HG02884 (cell line): ENCODE data around the gene AUTS2.

Source experiments
- ATAC-seq: cut with Tn5 transposase; IDR thresholded peaks from one replicate; pipeline ENCODE4 v1.9.1; 2021; ENCODE audit warnings: mild to moderate bottlenecking, moderate library complexity; ENCODE audit not compliant: unreplicated experiment

Gene AUTS2

DNA sequence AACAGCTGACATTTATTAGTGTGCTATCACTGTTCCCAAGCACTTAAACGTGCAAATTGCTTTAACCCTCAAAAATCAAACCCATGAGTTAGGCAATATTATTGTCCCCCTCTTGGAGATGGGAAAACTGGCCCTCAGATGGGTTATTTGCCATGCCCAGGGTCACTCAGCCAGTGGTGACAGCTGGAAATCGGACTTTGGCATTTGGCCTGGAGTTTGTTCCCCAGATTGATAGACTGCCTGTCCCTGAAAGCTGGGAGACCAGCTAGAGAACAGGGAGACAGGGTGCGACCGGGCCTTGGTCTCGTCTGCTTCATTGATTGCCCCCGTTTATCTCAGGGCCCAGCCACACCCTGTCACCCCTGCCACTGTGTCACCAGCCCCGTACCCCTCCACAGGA is 1167.4 kb downstream of the AUTS2 start:
- no peak for ATAC-seq

GRCh38 chr7:70766109-70766508 is 1167.8 kb downstream of the AUTS2 start:
- ATAC-seq: no peak

- ATAC-seq: no peak
These were observed 1168.4 kb downstream of the AUTS2 start for GRCh38 chr7:70766694-70767093.

DNA sequence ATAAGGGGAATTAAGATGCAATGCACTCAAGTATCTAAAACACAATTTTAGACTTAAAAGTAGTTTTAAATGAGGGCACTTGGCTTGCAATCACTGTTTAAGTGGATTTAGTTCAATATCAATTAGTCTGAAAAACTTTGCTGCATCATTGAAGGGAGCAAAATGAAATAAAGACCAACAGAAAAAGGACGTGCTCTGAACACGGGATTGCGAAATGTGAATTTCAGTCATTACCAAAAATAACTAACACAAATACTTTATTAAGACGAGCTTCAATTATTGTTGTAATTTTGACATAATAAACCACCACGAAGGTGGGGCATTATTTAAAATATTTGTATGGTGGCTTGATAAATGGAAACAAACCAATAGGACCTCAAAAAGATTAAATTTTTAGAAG is 1171.9 kb downstream of the AUTS2 start:
- ATAC-seq: no peak

DNA sequence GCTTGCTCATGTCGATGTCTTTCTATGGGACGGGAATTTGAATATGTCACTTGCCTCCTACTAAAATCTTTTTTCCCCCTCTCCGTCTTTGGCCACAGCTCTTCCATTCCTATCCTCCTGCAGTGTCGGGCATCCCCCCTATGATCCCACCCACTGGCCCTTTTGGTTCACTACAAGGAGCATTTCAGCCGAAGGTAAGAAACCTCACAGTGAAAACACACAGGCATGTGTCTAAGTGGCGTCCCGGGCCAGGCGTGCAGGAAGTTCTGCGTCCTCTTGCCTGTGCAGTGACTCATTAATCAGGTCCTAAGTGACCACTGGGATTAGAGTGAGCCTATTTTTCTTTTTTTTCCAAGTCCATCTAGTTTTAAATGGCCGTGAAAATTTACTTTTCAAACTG is 1173.2 kb downstream of the AUTS2 start:
- no peak for ATAC-seq

DNA sequence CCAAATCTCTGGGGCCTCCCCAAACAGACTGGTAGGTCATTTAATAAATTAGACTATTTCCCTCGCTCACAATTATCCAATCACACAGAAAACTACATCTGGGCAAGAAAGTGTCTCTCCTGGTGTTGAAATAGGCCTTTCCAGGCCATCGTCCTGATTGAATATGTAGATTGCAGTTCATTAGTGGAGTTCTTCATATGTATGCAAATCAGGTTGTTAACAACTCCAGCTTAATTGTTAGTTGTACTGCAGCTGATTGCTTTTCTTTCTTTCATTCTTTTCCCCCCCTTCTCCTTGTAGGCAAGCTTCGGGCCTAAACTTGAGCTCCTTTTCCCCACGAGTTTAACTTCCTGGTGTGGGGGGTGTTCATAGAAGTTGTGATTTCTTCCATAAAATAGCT is 1174.6 kb downstream of the AUTS2 start:
- no peak for ATAC-seq

DNA sequence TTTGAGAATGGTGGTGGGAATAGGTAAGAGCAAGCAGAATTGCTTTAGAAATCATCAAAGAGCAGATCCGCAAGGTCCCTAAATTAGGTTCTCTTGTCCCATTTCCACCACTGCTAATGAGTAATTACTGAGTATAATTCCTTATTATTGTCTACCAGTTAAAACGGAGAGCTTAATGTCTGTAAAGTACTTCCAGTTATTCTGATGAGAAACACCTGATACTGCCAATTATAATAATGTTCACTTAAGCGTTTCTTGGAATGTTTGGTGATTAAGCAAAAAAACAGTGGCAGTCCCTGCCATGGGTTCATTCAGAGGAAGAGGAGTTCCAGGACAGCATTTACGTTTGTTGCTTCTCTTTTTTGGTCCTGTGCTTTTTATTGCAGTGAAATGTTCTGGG is 1175.1 kb downstream of the AUTS2 start:
- no peak for ATAC-seq

DNA sequence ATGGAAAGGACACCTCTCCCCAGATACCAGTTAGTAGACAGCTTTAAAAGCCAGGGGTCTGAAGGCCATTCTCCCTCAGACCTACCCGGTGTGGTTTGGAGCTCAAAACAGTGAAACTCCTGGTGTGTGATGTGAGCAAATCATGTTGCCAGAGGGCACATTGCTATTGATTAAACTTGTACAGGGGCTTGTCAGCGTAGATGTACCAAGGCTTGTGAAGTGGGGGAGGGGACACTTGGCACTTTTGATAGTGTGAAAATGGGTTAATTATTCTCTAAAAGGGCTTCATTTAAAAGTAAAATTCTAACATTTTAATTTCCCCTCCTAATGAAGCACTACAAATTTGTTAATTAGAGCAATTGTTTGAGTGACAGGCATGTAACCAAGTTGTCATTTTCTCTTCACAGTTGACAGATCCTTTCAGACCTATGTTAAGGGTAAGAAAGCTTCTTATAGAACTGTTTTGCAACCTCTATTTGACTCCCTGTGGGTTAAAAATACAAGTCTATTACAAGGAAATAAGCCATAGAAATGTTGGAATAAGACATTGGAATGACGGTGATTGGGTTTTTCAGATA is 1176.8 kb downstream of the AUTS2 start:
- no peak for ATAC-seq

GRCh38 chr7:70775570-70776156 is 1177.4 kb downstream of the AUTS2 start:
- no peak for ATAC-seq

DNA sequence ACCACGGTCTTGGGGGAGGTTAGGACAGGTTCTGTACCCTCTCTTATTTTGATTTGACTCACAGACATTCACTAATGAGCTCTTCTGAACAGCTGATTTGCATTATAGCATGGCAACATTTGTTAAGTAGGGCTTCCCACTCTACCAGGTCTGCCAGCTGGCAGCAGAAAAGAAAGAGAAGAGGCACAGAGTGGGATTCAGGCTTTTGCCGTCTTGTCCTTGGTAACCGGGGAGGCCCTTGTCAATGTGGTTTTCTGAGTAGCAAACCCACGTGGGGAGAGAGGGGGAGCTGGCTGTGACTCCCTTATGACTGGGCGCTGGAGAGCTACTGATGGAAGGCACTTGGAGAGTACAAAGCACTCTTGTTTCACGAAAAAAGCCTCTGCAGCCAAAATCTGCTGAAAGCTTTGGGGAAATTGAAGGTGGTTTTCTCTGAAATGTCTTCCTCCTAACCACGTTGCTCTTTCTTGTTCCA is 1178.4 kb downstream of the AUTS2 start:
- ATAC-seq: no peak

DNA sequence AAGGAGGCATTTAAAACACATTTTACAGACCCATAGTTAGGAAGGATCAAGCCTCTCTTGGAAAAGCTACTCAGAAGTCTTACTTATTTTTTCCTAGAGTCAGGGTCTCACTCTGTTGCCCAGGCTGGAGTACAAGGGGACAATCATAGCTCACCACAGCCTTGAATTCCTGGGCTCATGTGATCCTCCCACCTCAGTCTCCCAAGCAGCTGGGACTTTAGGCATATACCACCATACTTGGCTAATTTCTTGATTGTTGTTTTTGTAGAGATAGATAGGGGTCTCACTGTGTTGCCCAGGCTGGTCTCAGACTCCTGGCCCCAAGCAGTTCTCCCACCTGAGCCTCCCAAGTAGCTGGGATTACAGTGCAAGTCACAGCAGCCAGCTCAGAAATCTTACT is 1179.0 kb downstream of the AUTS2 start:
- no peak for ATAC-seq

DNA sequence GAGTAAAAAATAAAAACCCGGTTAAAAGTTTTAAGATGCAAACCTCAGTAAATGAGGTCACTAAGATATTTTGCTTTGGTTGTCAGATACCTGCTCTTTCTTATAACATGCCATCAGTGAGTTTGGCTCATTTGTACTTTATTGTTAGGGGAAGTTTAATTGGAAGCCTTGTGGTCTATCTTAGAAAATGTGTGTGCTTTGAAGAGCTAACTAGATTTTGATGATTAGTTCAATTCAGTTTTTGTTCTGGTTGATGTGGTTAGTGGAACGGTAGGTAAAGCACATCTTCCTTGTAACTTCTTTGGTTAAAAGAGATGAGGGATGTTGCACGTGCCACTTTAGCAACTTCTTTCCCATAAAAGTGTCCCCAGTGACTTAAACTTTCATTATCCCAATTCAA is 1180.3 kb downstream of the AUTS2 start:
- ATAC-seq: no peak

- ATAC-seq: no peak
These were observed 1181.0 kb downstream of the AUTS2 start for GRCh38 chr7:70779321-70779720.

GRCh38 chr7:70781922-70782311 is 1183.6 kb downstream of the AUTS2 start:
- ATAC-seq: no peak

GRCh38 chr7:70782796-70783195 is 1184.5 kb downstream of the AUTS2 start:
- no peak for ATAC-seq

- no peak for ATAC-seq
These were observed 1187.2 kb downstream of the AUTS2 start for GRCh38 chr7:70785427-70785826.

DNA sequence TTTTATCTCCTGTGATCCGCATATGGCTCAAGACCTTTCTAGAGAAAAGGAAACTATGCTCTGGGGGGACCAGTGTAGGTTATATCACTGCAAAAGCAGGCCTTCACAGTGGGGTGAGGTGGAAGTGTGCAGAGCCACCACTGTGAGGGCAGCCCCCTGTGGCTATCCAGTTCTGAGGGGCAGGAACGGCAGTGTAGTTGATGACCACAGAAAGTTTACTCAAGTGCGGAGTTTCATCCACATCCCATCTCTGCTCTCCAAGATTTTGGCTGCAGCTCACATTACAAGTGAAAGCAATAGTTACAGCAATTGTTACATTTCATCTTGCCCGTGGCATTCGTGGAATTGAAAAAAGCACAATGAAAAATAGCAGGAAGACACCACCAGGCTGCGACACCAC is 1187.8 kb downstream of the AUTS2 start:
- ATAC-seq: no peak

DNA sequence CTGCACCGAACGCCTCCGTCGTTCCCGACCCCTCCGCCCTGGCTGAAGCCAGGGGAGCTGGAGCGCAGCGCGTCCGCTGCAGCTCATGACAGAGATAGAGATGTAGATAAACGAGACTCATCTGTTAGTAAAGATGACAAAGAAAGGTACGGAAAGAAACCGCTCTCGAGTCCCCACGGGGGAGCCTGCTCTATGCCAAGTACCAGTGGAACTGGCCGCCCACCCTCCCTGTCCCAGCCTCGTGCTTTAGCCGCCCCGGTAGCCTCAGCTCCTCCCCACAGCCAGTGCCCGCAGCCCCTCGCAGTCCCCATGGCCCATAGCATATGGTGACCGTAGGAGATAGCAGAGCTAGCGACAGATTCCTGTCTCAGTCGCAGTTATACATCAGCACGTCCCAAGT is 1189.0 kb downstream of the AUTS2 start:
- no peak for ATAC-seq

GRCh38 chr7:70787771-70788170 is 1189.5 kb downstream of the AUTS2 start:
- no peak for ATAC-seq

DNA sequence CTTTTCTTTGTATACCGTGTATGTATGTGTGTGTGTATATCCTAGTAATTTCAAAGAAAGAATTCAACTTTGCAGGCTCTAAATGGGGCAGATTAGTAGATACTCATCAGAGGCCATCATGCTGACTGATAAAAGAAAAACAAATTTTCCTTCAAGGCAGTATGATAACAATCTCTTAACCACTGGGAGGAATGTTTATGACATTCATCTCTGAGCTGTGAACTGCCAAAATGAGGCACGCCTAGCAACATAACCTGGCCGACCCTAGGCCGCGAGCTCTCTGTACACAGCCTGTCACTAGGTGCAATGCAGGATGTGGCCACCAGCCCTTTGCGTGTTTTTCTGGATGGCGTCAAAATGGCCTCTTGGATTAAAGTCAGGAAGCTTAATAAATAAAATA is 1190.0 kb downstream of the AUTS2 start:
- no peak for ATAC-seq

DNA sequence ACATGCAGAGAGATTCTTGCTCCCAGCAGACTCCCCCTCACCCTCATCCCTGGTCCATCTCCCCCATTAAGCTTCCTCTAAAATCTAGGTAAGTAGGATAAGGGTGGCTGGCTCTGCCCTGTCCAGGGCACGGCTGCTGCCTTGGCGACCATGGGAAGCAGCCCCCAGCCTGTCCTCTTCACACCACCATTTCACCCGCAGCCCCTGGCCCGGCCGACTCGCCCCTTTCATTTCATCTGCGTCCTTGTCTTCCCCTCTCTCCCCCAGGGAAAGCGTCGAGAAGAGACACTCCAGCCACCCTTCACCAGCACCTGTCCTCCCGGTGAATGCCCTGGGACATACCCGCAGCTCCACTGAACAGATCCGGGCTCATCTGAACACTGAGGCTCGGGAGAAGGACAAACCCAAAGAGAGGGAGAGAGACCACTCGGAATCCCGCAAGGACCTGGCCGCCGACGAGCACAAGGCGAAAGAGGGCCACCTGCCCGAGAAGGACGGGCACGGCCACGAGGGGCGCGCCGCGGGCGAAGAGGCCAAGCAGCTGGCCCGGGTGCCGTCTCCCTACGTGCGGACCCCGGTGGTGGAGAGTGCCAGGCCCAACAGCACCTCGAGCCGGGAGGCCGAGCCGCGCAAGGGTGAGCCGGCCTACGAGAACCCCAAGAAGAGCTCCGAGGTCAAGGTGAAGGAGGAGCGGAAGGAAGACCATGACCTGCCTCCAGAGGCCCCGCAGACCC is 1191.4 kb downstream of the AUTS2 start:
- no peak for ATAC-seq
